Mesendoderm (in vitro differentiated cells): ENCODE data around the gene SASH1.

Experiments
- DNase-seq: peaks from one replicate; pipeline ENCODE4 v3.0.0; 2013
- H2AK5ac ChIP-seq: 2 replicates; pipeline ENCODE4 v1.6.1; 2013; ENCODE audit warnings: low read length, inconsistent platforms
- H2BK120ac ChIP-seq: 2 replicates; pipeline ENCODE4 v1.6.1; 2013; ENCODE audit warnings: low read depth, mild to moderate bottlenecking, low read length, moderate library complexity, mixed read lengths
- H2BK15ac ChIP-seq: replicated peaks from 2 replicates; pipeline ENCODE4 v1.6.1; 2013; ENCODE audit warnings: low read depth, mild to moderate bottlenecking, moderate library complexity
- H2BK5ac ChIP-seq: 2 replicates; pipeline ENCODE4 v1.6.1; 2013; ENCODE audit warnings: low read length, inconsistent platforms
- H3K18ac ChIP-seq: 2 replicates; pipeline ENCODE4 v1.6.1; 2013; ENCODE audit warnings: mild to moderate bottlenecking, low read length, mixed read lengths
- H3K23ac ChIP-seq: one replicate; pipeline ENCODE4 v1.6.1; 2013; ENCODE audit warnings: low read length
- H3K27ac ChIP-seq: 2 replicates; pipeline ENCODE4 v1.5.1; 2013; ENCODE audit warnings: low read depth, mild to moderate bottlenecking, inconsistent platforms, low read length, moderate library complexity
- H3K27me3 ChIP-seq: 2 replicates; pipeline ENCODE4 v1.6.1; 2013; ENCODE audit warnings: low read length, control low read depth, mild to moderate bottlenecking, inconsistent platforms; ENCODE audit not compliant: insufficient read depth, poor library complexity
- H3K36me3 ChIP-seq: 2 replicates; pipeline ENCODE4 v1.6.1; 2013; ENCODE audit warnings: low read length, inconsistent platforms; ENCODE audit not compliant: control insufficient read depth, insufficient read depth
- H3K4ac ChIP-seq: one replicate; pipeline ENCODE4 v1.6.1; 2013; ENCODE audit warnings: low read depth, mild to moderate bottlenecking, low read length, moderate library complexity
- H3K4me1 ChIP-seq: 2 replicates; pipeline ENCODE4 v1.6.1; 2013; ENCODE audit warnings: low read depth, low read length, inconsistent platforms; ENCODE audit not compliant: control insufficient read depth
- H3K4me2 ChIP-seq: 2 replicates; pipeline ENCODE4 v1.6.1; 2013; ENCODE audit warnings: low read length
- H3K4me3 ChIP-seq: 2 replicates; pipeline ENCODE4 v1.5.1; 2013; ENCODE audit warnings: mild to moderate bottlenecking, low read length
- H3K56ac ChIP-seq: one replicate; pipeline ENCODE4 v1.6.1; 2013; ENCODE audit warnings: low read length
- H3K79me1 ChIP-seq: 2 replicates; pipeline ENCODE4 v1.6.1; 2013; ENCODE audit warnings: low read length, inconsistent platforms
- H3K79me2 ChIP-seq: 2 replicates; pipeline ENCODE4 v1.6.1; 2013; ENCODE audit warnings: mild to moderate bottlenecking, low read length; ENCODE audit not compliant: control insufficient read depth, insufficient read depth
- H3K9ac ChIP-seq: 2 replicates; pipeline ENCODE4 v1.6.1; 2013; ENCODE audit warnings: low read length, inconsistent platforms
- H4K5ac ChIP-seq: one replicate; pipeline ENCODE4 v1.6.1; 2013; ENCODE audit warnings: low read length
- H4K8ac ChIP-seq: one replicate; pipeline ENCODE4 v1.6.1; 2013; ENCODE audit warnings: low read depth, mild to moderate bottlenecking, control low read depth, low read length, moderate library complexity
- WGBS: extraction: QIAGEN DNeasy Blood & Tissue Kit; methylation state at CpG from one replicate; pipeline ENCODE4 v1.1.7; 2013; ENCODE audit warnings: low lambda C conversion rate, missing lambda C conversion rate; ENCODE audit not compliant: insufficient coverage; ENCODE audit errors: extremely low coverage; 5-methylcytosine and 5-hydroxymethylcytosine counted together

SASH1 gene

GRCh38 chr6:148332088-148332487 is 10.6 kb upstream of the SASH1 start:
- no peak overlapping the region for H2AK5ac ChIP-seq
- H3K79me2 ChIP-seq, result no peaks in the 10 kb centered on the region
- H3K23ac ChIP-seq, result no peak overlapping the region
- no peak overlapping the region for H3K4me2 ChIP-seq
- no peak overlapping the region for H4K5ac ChIP-seq
- DNase-seq, result no peak
- no peaks in the 10 kb centered on the region for H3K79me1 ChIP-seq
- no peak overlapping the region for H3K18ac ChIP-seq
- H3K36me3 ChIP-seq, result no peaks in the 10 kb centered on the region
- no peak overlapping the region for H3K56ac ChIP-seq
- H3K4me1 ChIP-seq, result no peaks in the 10 kb centered on the region
- no CpG with 5 or more reads among the region's 1 CpG for WGBS
- H3K4ac ChIP-seq, result no peak overlapping the region
- no peak overlapping the region for H3K4me3 ChIP-seq
- H2BK5ac ChIP-seq, result no peak overlapping the region
- no peak overlapping the region for H2BK15ac ChIP-seq
- H3K27ac ChIP-seq, result no peak overlapping the region
- no peak overlapping the region for H2BK120ac ChIP-seq
- H3K27me3 ChIP-seq, result no peaks in the 10 kb centered on the region
- no peak overlapping the region for H4K8ac ChIP-seq
- no peak overlapping the region for H3K9ac ChIP-seq

GRCh38 chr6:148336901-148337300 is 5.7 kb upstream of the SASH1 start:
- Histone ChIP-seq H3K79me2 (no peaks in the 10 kb centered on the region), H3K79me1 (no peaks in the 10 kb centered on the region), H3K4me3 (no peak overlapping the region), H3K4me1 (no peaks in the 10 kb centered on the region), H4K5ac (no peak overlapping the region), H3K36me3 (no peaks in the 10 kb centered on the region), H3K18ac (no peak overlapping the region), H3K9ac (no peak overlapping the region), H3K4ac (no peak overlapping the region), H2BK120ac (no peak overlapping the region), H3K27ac (no peak overlapping the region), H2BK15ac (no peak overlapping the region), H3K56ac (no peak overlapping the region), H3K23ac (no peak overlapping the region), H2BK5ac (no peak overlapping the region), H3K4me2 (no peak overlapping the region), H4K8ac (no peak overlapping the region), H3K27me3 (no peaks in the 10 kb centered on the region), H2AK5ac (no peak overlapping the region)
- no CpG with 5 or more reads among the region's 9 CpGs for WGBS
- DNase-seq, result no peak

GRCh38 chr6:148339766-148340165 is 2.9 kb upstream of the SASH1 start:
- H3K56ac ChIP-seq, result no peak overlapping the region
- WGBS, result no CpG with 5 or more reads among the region's 5 CpGs
- H3K36me3 ChIP-seq, result no peaks in the 10 kb centered on the region
- no peak for DNase-seq
- peaks cover 1% of the 10 kb centered on the region for H3K79me1 ChIP-seq
- H2BK15ac ChIP-seq, result no peak overlapping the region
- no peak overlapping the region for H4K5ac ChIP-seq
- H2AK5ac ChIP-seq, result no peak overlapping the region
- no peak overlapping the region for H3K27ac ChIP-seq
- H3K27me3 ChIP-seq, result no peaks in the 10 kb centered on the region
- H3K4ac ChIP-seq, result no peak overlapping the region
- no peak overlapping the region for H2BK5ac ChIP-seq
- no peak overlapping the region for H3K18ac ChIP-seq
- H3K4me1 ChIP-seq, result no peaks in the 10 kb centered on the region
- H3K79me2 ChIP-seq, result no peaks in the 10 kb centered on the region
- no peak overlapping the region for H4K8ac ChIP-seq
- H3K4me3 ChIP-seq, result no peak overlapping the region
- no peak overlapping the region for H3K23ac ChIP-seq
- H3K9ac ChIP-seq, result no peak overlapping the region
- no peak overlapping the region for H3K4me2 ChIP-seq
- no peak overlapping the region for H2BK120ac ChIP-seq

GRCh38 chr6:148340586-148341297 is 1.9 kb upstream of the SASH1 start:
- no peak overlapping the region for H2BK120ac ChIP-seq
- H3K23ac ChIP-seq, result no peak overlapping the region
- no peak for DNase-seq
- no peak overlapping the region for H3K27ac ChIP-seq
- no peak overlapping the region for H2BK5ac ChIP-seq
- peaks cover 5% of the 10 kb centered on the region for H3K4me1 ChIP-seq
- H3K79me1 ChIP-seq, result peaks cover 1% of the 10 kb centered on the region
- H3K56ac ChIP-seq, result no peak overlapping the region
- no peak overlapping the region for H3K9ac ChIP-seq
- H4K5ac ChIP-seq, result no peak overlapping the region
- no peaks in the 10 kb centered on the region for H3K27me3 ChIP-seq
- no peak overlapping the region for H3K4me2 ChIP-seq
- peak overlapping the region; percentile 79 for H3K4ac ChIP-seq
- peak overlapping the region; percentile 75 for H3K18ac ChIP-seq
- WGBS, result no CpG with 5 or more reads among the region's 9 CpGs
- H3K79me2 ChIP-seq, result no peaks in the 10 kb centered on the region
- H2BK15ac ChIP-seq, result no peak overlapping the region
- no peak overlapping the region for H4K8ac ChIP-seq
- H3K36me3 ChIP-seq, result no peaks in the 10 kb centered on the region
- H2AK5ac ChIP-seq, result no peak overlapping the region
- no peak overlapping the region for H3K4me3 ChIP-seq

GRCh38 chr6:148342100-148342349 is 613 bp upstream of the SASH1 start:
- peak overlapping the region; percentile 25 for H3K27ac ChIP-seq
- no peak overlapping the region for H3K4ac ChIP-seq
- H3K36me3 ChIP-seq, result no peaks in the 10 kb centered on the region
- H4K5ac ChIP-seq, result no peak overlapping the region
- DNase-seq, result no peak
- no peaks in the 10 kb centered on the region for H3K27me3 ChIP-seq
- WGBS, result no CpG with 5 or more reads among the region's 8 CpGs
- H2BK5ac ChIP-seq, result no peak overlapping the region
- H3K79me2 ChIP-seq, result no peaks in the 10 kb centered on the region
- H3K9ac ChIP-seq, result peak overlapping the region; percentile 26
- peaks cover 1% of the 10 kb centered on the region for H3K79me1 ChIP-seq
- H3K4me3 ChIP-seq, result no peak overlapping the region
- peak overlapping the region; percentile 18 for H2BK120ac ChIP-seq
- H3K4me1 ChIP-seq, result peaks cover 13% of the 10 kb centered on the region
- H4K8ac ChIP-seq, result no peak overlapping the region
- H3K23ac ChIP-seq, result no peak overlapping the region
- peak overlapping the region; percentile 92 for H2BK15ac ChIP-seq
- H3K4me2 ChIP-seq, result peak overlapping the region; percentile 2
- peak overlapping the region; percentile 98 for H3K18ac ChIP-seq
- H2AK5ac ChIP-seq, result no peak overlapping the region
- peak overlapping the region; percentile 91 for H3K56ac ChIP-seq
